Measurements from ENCODE around the gene TEKTIP1. TPM values are rescaled to one million over a fixed set of nuclear protein-coding genes. Genes with fewer than 3 reads are reported as not detected.

Gene TEKTIP1
- total RNA-seq, 1 experiment from 2014 or later: not detected

DNA sequence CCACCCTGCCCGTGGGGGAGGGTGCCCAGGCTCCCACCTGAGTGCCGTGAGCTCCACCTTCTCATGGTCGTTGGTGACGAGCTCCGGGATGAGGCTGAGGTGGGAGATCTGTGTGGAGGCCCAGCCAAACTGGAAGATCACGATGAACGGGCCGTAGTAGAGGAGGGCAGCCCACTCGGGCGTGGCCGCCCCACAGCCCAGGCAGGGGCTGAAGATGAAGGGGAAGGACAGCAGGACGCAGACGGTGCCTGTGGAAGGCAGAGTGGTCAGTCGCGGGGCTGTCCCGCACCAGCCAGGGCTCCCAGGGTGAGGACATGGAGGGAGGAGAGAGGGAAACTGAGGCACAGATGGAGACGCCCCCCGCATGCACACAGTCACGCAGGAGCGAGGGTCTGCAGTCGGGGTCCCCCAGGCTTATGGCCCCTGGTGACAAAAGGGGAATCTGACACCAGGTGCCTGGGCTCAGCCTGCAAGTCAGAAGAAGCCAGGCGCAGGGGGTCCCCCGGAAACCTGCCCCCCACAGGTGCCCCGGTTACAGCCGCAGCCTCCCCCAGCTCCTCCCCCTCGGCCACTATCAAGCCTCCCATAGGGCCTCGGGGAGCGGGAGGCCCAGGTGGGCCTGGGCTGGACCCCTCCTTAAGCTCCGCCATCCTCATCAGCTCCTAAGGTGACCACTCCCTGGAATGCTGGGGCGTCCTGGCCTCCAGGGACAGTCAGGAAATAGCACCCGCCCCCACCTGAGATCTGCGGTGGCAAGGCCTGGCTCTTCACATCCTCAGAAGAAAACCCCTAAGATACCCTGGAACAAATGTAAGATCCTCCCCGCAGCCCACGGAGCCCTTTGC is 12.2 kb downstream of the TEKTIP1 start:
- Histone ChIP-seq H3K36me3 (ENCODE audit: insufficient read depth, low read length) (no peaks in the 10 kb centered on the region), H3K27ac (ENCODE audit: low read length) (no peak overlapping the region), H3K4me2 (ENCODE audit: low read depth, low read length, poor library complexity, severe bottlenecking) (no peak overlapping the region), H3K9me3 (ENCODE audit: low read length) (no peaks in the 10 kb centered on the region), H4K20me1 (ENCODE audit: insufficient read depth, low read depth, low read length) (peaks cover 13% of the 10 kb centered on the region; the same call in 1 of the 2 replicates), H3K27me3 (ENCODE audit: low read length) (no peaks in the 10 kb centered on the region), H2AFZ (ENCODE audit: low read length) (no peak overlapping the region), H3K9ac (ENCODE audit: low read length) (no peak overlapping the region), H3K4me1 (ENCODE audit: low read length) (peaks cover 37% of the 10 kb centered on the region), H3K9me2 (replicated peaks; ENCODE audit: insufficient read depth, low read length) (no peaks in the 10 kb centered on the region), H3K79me2 (ENCODE audit: low read length) (peaks cover 36% of the 10 kb centered on the region), H3K4me3 (ENCODE audit: low read length) (no peak overlapping the region)
- no peak for DNase-seq

DNA sequence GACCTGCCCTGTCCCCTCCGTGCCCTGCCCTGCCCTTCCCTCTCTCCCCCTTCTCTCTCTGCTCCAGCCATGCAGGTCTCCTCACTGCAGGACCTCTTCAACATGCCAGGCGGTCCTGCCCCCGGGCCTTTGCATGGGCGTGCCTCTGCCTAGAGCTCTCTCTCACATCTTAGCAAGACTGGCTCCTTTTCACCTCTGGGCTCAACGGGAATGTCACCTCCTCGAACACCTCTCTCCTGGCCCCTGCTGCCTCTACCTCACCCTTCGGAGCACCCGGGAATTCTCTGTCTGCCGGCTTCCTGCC is 12.8 kb downstream of the TEKTIP1 start:
- Histone ChIP-seq H3K36me3 (ENCODE audit: insufficient read depth, low read length) (no peaks in the 10 kb centered on the region), H3K27ac (ENCODE audit: low read length) (no peak overlapping the region), H3K27me3 (ENCODE audit: low read length) (no peaks in the 10 kb centered on the region), H3K4me3 (ENCODE audit: low read length) (no peak overlapping the region), H3K79me2 (ENCODE audit: low read length) (peaks cover 41% of the 10 kb centered on the region), H3K9me3 (ENCODE audit: low read length) (no peaks in the 10 kb centered on the region), H3K4me2 (ENCODE audit: low read depth, low read length, poor library complexity, severe bottlenecking) (no peak overlapping the region), H4K20me1 (ENCODE audit: insufficient read depth, low read depth, low read length) (peaks cover 18% of the 10 kb centered on the region; the same call in 1 of the 2 replicates), H3K9ac (ENCODE audit: low read length) (no peak overlapping the region), H2AFZ (ENCODE audit: low read length) (no peak overlapping the region), H3K9me2 (replicated peaks; ENCODE audit: insufficient read depth, low read length) (no peaks in the 10 kb centered on the region), H3K4me1 (ENCODE audit: low read length) (peaks cover 42% of the 10 kb centered on the region)
- no peak for DNase-seq

DNA sequence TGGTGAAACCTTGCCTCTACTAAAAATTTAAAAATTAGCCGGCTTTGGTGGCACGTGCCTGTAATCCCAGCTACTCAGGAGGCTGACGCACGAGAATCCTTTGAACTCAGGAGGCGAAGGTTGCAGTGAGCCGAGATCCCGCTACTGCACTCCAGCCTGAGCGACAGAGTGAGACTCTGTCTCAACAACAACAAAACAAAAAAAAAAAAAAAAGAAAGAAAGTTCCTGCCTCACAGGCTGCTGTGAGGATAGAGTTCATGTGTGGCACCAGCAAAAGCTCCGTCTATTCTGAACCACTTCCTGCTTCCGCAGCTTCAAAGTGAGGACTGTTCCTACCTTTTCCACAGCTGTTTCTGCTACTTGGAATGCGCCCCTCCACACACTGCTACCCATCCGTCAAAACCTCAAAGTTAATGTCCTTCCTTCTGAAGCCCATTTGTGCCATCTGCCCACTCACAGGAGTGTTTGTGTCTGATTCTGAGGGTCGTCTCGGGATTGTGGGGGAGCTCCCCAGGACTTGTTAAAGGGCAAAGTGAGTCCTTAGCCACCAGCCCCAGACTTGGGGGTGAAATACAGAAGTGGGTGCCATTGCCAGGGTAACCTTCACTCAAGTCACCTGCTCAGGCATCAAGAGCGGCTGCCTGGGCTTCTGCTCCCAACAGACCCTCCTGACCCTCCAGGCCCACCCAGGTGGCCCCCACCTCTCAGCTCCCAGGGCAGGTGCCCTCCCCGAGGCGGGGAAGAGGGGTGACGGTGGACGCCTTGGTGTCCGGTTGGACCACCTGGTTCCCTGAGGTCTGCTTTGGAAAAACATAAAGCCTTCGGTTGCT is 15.5 kb downstream of the TEKTIP1 start:
- no peak for DNase-seq
- no peaks in the 10 kb centered on the region for H3K9me2 ChIP-seq (replicated peaks; ENCODE audit: insufficient read depth, low read length)
- H4K20me1 ChIP-seq (ENCODE audit: insufficient read depth, low read depth, low read length): peaks cover 15% of the 10 kb centered on the region; the same call in 1 of the 2 replicates
- peak overlapping the region; percentile 36 for H3K27ac ChIP-seq (ENCODE audit: low read length)
- H3K9me3 ChIP-seq (ENCODE audit: low read length): no peaks in the 10 kb centered on the region
- peak overlapping the region; percentile 35 for H3K9ac ChIP-seq (ENCODE audit: low read length)
- peak overlapping the region; percentile 53 for H3K4me2 ChIP-seq (ENCODE audit: low read depth, low read length, poor library complexity, severe bottlenecking)
- H2AFZ ChIP-seq (ENCODE audit: low read length): no peak overlapping the region
- no peaks in the 10 kb centered on the region for H3K27me3 ChIP-seq (ENCODE audit: low read length)
- H3K36me3 ChIP-seq (ENCODE audit: insufficient read depth, low read length): no peaks in the 10 kb centered on the region
- peaks cover 46% of the 10 kb centered on the region for H3K79me2 ChIP-seq (ENCODE audit: low read length)
- peak overlapping the region; percentile 36; the same call in 1 of the 2 replicates for H3K4me3 ChIP-seq (ENCODE audit: low read length)
- H3K4me1 ChIP-seq (ENCODE audit: low read length): peaks cover 52% of the 10 kb centered on the region

- H3K4me1 ChIP-seq (ENCODE audit: low read length): peaks cover 52% of the 10 kb centered on the region
- no peaks in the 10 kb centered on the region for H3K36me3 ChIP-seq (ENCODE audit: insufficient read depth, low read length)
- no peaks in the 10 kb centered on the region for H3K27me3 ChIP-seq (ENCODE audit: low read length)
- peaks cover 15% of the 10 kb centered on the region; the same call in 1 of the 2 replicates for H4K20me1 ChIP-seq (ENCODE audit: insufficient read depth, low read depth, low read length)
- peak overlapping the region; percentile 85; the same call in 1 of the 2 replicates for H3K4me3 ChIP-seq (ENCODE audit: low read length)
- H3K79me2 ChIP-seq (ENCODE audit: low read length): peaks cover 46% of the 10 kb centered on the region
- H2AFZ ChIP-seq (ENCODE audit: low read length): no peak overlapping the region
- no peaks in the 10 kb centered on the region for H3K9me2 ChIP-seq (replicated peaks; ENCODE audit: insufficient read depth, low read length)
- no peaks in the 10 kb centered on the region for H3K9me3 ChIP-seq (ENCODE audit: low read length)
- DNase-seq: no peak
- H3K4me2 ChIP-seq (ENCODE audit: low read depth, low read length, poor library complexity, severe bottlenecking): peak overlapping the region; percentile 98
- H3K27ac ChIP-seq (ENCODE audit: low read length): no peak overlapping the region
- H3K9ac ChIP-seq (ENCODE audit: low read length): peak overlapping the region; percentile 81
Measured at GRCh38 chr19:3555653-3556422, 16.9 kb downstream of the TEKTIP1 start.

DNA sequence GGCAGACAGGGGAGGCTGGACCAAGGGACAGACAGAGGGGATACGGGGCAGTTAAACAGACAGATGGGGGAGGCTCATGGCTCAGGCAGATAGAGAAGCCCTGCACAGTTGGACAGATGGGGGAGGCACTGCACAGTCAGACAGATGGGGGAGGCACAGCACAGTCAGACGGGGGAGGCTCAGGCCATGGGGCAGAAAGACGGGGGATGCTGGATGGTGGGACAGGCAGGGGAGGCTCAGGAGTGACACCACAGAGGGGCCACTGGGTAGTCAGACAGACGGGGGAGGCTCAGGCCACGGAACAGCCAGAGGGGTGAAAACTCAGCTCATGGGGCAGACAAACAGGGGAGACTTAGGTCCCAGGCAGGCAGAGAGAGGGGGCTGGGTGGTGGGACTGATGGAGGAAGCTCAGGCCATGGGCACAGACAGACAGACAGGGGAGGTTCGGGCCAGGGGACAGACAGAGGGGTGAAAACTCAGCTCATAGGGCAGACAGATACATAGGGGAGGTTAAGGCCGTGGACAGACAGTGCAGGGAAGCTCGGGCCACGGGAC is 17.5 kb downstream of the TEKTIP1 start:
- peak overlapping the region; percentile 20; the same call in 1 of the 2 replicates for H3K27ac ChIP-seq (ENCODE audit: low read length)
- H2AFZ ChIP-seq (ENCODE audit: low read length): no peak overlapping the region
- peak overlapping the region; percentile 98 for H3K4me2 ChIP-seq (ENCODE audit: low read depth, low read length, poor library complexity, severe bottlenecking)
- no peaks in the 10 kb centered on the region for H3K9me3 ChIP-seq (ENCODE audit: low read length)
- peaks cover 52% of the 10 kb centered on the region for H3K4me1 ChIP-seq (ENCODE audit: low read length)
- H3K9me2 ChIP-seq (replicated peaks; ENCODE audit: insufficient read depth, low read length): no peaks in the 10 kb centered on the region
- H4K20me1 ChIP-seq (ENCODE audit: insufficient read depth, low read depth, low read length): peaks cover 15% of the 10 kb centered on the region; the same call in 1 of the 2 replicates
- peak overlapping the region; percentile 81 for H3K9ac ChIP-seq (ENCODE audit: low read length)
- peak overlapping the region; percentile 85 for H3K4me3 ChIP-seq (ENCODE audit: low read length)
- DNase-seq: no peak
- no peaks in the 10 kb centered on the region for H3K27me3 ChIP-seq (ENCODE audit: low read length)
- peaks cover 46% of the 10 kb centered on the region for H3K79me2 ChIP-seq (ENCODE audit: low read length)
- no peaks in the 10 kb centered on the region for H3K36me3 ChIP-seq (ENCODE audit: insufficient read depth, low read length)

DNA sequence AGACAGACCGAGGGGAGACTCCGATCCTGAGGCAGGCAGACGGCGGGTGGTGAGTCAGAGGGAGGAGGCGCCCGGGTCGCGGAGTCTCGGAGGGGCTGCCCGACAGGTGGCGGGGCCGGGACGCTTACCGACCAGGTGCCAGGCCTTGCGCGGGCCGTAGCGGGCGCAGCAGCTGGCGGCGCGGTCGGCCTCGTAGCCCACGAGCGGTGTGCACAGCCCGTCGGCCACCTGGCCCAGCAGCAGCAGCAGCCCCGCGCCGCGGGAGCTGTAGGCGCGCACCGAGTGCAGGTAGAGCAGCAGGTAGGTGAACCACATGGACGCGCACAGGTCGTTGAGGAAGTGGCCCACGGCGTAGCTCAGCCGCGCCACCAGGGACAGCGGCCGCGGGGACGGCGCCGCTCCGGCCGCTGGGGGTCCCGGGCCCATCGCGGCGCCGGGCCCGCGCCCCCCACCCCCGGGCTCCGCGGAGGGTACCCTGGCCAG is 18.0 kb downstream of the TEKTIP1 start:
- Histone ChIP-seq H3K4me3 (ENCODE audit: low read length) (peak overlapping the region; percentile 85), H3K4me2 (ENCODE audit: low read depth, low read length, poor library complexity, severe bottlenecking) (peak overlapping the region; percentile 98), H3K9ac (ENCODE audit: low read length) (peak overlapping the region; percentile 81), H2AFZ (ENCODE audit: low read length) (no peak overlapping the region), H3K27ac (ENCODE audit: low read length) (peak overlapping the region; percentile 20; the same call in 1 of the 2 replicates), H3K27me3 (ENCODE audit: low read length) (no peaks in the 10 kb centered on the region), H4K20me1 (ENCODE audit: insufficient read depth, low read depth, low read length) (peaks cover 15% of the 10 kb centered on the region; the same call in 1 of the 2 replicates), H3K9me3 (ENCODE audit: low read length) (no peaks in the 10 kb centered on the region), H3K9me2 (replicated peaks; ENCODE audit: insufficient read depth, low read length) (no peaks in the 10 kb centered on the region), H3K36me3 (ENCODE audit: insufficient read depth, low read length) (no peaks in the 10 kb centered on the region), H3K4me1 (ENCODE audit: low read length) (peaks cover 52% of the 10 kb centered on the region), H3K79me2 (ENCODE audit: low read length) (peaks cover 41% of the 10 kb centered on the region)
- DNase-seq: peak; percentile 70

DNA sequence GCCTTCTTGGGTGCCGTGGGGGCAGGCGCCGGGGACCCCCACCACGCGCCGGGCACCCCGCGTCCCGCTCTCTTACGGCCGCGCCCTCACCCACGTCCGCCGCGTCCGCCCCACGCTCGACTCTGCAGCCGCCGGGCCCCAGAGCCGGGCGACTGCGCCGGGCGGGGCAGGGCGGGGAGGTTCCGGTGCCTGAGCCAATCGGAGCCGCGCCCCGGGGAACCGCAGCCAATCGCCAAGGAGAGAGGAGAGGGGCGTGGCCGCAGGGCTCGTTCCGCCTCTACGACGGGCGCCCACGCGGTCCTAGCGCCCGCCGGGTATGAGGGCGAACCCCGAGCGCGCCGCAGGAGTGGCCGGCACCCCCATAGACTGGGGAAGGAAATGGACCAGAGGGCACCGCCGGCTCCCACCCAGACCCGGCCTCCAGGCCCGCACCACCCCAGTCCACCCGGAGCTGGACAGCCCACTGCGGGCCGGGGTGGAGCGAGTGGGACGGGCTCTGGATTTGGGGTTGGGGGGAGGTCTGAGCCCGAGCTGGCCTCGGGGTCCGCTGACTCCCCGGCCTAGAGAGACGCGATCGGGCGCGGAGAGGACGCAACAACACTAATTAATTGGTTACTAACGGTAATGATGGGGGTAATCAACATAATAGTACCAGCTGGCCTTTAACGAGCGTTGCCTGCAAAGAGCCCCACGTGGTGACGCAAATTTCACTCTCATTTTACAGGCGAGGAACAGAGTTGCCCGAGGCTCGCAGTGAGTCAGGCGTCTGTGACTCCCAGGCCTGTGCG is 18.7 kb downstream of the TEKTIP1 start, which contains the start of gene MFSD12:
MFSD12 (minus strand) TSS at position 126 of the 788 bp plus-strand sequence. CDS start 183 bp downstream, outside the sequence.
- Histone ChIP-seq H3K4me3 (ENCODE audit: low read length) (peak within 1 kb of the TSS; percentile 85), H3K4me2 (ENCODE audit: low read depth, low read length, poor library complexity, severe bottlenecking) (peak within 1 kb of the TSS; percentile 98), H3K79me2 (ENCODE audit: low read length) (peaks cover 38% of the 10 kb centered on the region), H3K27ac (ENCODE audit: low read length) (peak within 1 kb of the TSS; percentile 41; the same call in 1 of the 2 replicates), H3K9me3 (ENCODE audit: low read length) (no peaks in the 10 kb centered on the region), H3K36me3 (ENCODE audit: insufficient read depth, low read length) (no peaks in the 10 kb centered on the region), H3K9me2 (replicated peaks; ENCODE audit: insufficient read depth, low read length) (no peaks in the 10 kb centered on the region), H3K9ac (ENCODE audit: low read length) (peak within 1 kb of the TSS; percentile 81), H3K4me1 (ENCODE audit: low read length) (peaks cover 49% of the 10 kb centered on the region), H4K20me1 (ENCODE audit: insufficient read depth, low read depth, low read length) (peaks cover 15% of the 10 kb centered on the region; the same call in 1 of the 2 replicates), H3K27me3 (ENCODE audit: low read length) (no peaks in the 10 kb centered on the region), H2AFZ (ENCODE audit: low read length) (peak within 1 kb of the TSS; percentile 94)
- DNase-seq: peak; percentile 98

Measured in Karpas-422 (cell line).